ENCODE data around the gene GNAT1.
"Not testable (repeated sequence)": the region's sequence is repeated elsewhere in the genome, so short reads cannot be mapped to it uniquely, and the experiment has no call there.

GNAT1 gene

DNA sequence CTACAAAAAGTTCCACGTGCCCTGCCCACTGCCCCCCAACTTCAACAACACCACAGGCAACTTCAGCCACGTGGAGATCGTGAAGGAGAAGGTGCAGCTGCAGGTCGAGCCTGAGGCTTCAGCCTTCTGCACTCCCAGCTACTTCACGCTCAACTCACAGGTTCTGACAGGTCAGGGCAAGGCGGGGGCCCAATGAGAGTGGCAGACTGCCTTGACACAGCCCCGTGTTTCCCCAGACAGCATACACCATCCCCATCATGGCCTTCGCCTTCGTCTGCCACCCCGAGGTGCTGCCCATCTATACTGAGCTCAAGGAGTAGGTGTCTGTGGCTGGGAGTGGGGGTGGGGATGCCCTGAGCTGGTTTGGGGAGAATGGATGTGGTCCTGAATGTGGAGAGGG, 26.3 kb downstream of the GNAT1 start:
- H3K27me3 ChIP-seq (ENCODE audit: control insufficient read depth in 1 of 2, insufficient read depth in 2 of 2, low read length in 2 of 2): no peaks in the 10 kb centered on the region
- H3K4me1 ChIP-seq (ENCODE audit: insufficient read depth, low read length): no peaks in the 10 kb centered on the region
- H3K27ac ChIP-seq (ENCODE audit: low read depth, low read length): no peak overlapping the region
- no peaks in the 10 kb centered on the region for H3K36me3 ChIP-seq (ENCODE audit: insufficient read depth, low read length)
- no peak overlapping the region for H3K9ac ChIP-seq (ENCODE audit: low read length)
- no peak overlapping the region for H3K4me3 ChIP-seq (ENCODE audit: low read depth in 1 of 2, low read length in 2 of 2)
- no peaks in the 10 kb centered on the region for H3K9me3 ChIP-seq (ENCODE audit: low read length)

DNA sequence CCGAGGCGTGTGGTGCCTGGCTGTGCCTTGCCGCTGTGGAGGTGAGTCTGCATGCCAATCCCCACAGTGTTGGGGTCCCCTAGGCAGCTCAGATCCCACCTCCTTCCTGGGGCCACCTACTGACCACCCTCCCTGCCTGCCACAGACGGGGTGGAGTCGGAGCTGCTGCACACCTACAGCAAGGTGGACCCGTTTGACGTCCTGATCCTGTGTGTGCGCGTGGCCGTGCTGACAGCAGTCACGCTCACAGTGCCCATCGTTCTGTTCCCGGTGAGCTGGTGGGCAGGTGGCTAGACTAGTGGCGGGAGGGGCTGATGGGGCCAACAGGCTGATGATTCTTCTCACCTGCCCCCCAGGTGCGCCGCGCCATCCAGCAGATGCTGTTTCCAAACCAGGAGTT, 27.0 kb downstream of the GNAT1 start:
- Histone ChIP-seq H3K9me3 (ENCODE audit: low read length) (no peaks in the 10 kb centered on the region), H3K4me1 (ENCODE audit: insufficient read depth, low read length) (no peaks in the 10 kb centered on the region), H3K36me3 (ENCODE audit: insufficient read depth, low read length) (no peaks in the 10 kb centered on the region), H3K27ac (ENCODE audit: low read depth, low read length) (no peak overlapping the region), H3K4me3 (ENCODE audit: low read depth in 1 of 2, low read length in 2 of 2) (no peak overlapping the region), H3K9ac (ENCODE audit: low read length) (no peak overlapping the region), H3K27me3 (ENCODE audit: control insufficient read depth in 1 of 2, insufficient read depth in 2 of 2, low read length in 2 of 2) (no peaks in the 10 kb centered on the region)

DNA sequence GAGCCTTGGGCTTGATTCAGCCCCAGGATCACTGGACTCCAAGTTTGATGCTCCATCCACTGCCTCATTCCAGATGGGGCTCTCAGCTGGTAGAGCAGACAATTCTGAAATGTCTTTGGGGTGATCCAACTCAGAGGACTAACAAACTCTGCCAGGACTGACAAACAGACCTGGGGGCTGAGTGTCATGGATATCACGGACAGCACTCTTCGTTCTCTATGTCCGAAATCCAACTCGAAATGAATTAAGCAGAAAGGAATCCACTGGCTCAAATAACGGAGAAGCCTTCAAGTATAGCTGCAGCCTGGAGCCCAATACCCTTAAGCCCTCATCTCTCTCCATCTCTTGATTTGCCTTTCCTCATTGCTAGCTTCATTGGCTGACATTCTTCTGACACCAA, 27.9 kb downstream of the GNAT1 start:
- no peaks in the 10 kb centered on the region for H3K36me3 ChIP-seq (ENCODE audit: insufficient read depth, low read length)
- H3K9ac ChIP-seq (ENCODE audit: low read length): no peak overlapping the region
- H3K4me1 ChIP-seq (ENCODE audit: insufficient read depth, low read length): no peaks in the 10 kb centered on the region
- no peak overlapping the region for H3K4me3 ChIP-seq (ENCODE audit: low read depth in 1 of 2, low read length in 2 of 2)
- no peak overlapping the region for H3K27ac ChIP-seq (ENCODE audit: low read depth, low read length)
- no peaks in the 10 kb centered on the region for H3K27me3 ChIP-seq (ENCODE audit: control insufficient read depth in 1 of 2, insufficient read depth in 2 of 2, low read length in 2 of 2)
- no peaks in the 10 kb centered on the region for H3K9me3 ChIP-seq (ENCODE audit: low read length)

GRCh38 chr3:50220109-50220508, 28.7 kb downstream of the GNAT1 start:
- Histone ChIP-seq H3K9me3 (ENCODE audit: low read length) (no peaks in the 10 kb centered on the region), H3K27me3 (ENCODE audit: control insufficient read depth in 1 of 2, insufficient read depth in 2 of 2, low read length in 2 of 2) (no peaks in the 10 kb centered on the region), H3K9ac (ENCODE audit: low read length) (no peak overlapping the region), H3K4me3 (ENCODE audit: low read depth in 1 of 2, low read length in 2 of 2) (no peak overlapping the region), H3K4me1 (ENCODE audit: insufficient read depth, low read length) (no peaks in the 10 kb centered on the region), H3K27ac (ENCODE audit: low read depth, low read length) (no peak overlapping the region), H3K36me3 (ENCODE audit: insufficient read depth, low read length) (no peaks in the 10 kb centered on the region)

GRCh38 chr3:50221051-50221410, 29.6 kb downstream of the GNAT1 start:
- Histone ChIP-seq H3K9ac (ENCODE audit: low read length) (no peak overlapping the region), H3K4me1 (ENCODE audit: insufficient read depth, low read length) (peaks cover 3% of the 10 kb centered on the region), H3K27me3 (ENCODE audit: control insufficient read depth in 1 of 2, insufficient read depth in 2 of 2, low read length in 2 of 2) (no peaks in the 10 kb centered on the region), H3K4me3 (ENCODE audit: low read depth in 1 of 2, low read length in 2 of 2) (no peak overlapping the region), H3K9me3 (ENCODE audit: low read length) (no peaks in the 10 kb centered on the region), H3K27ac (ENCODE audit: low read depth, low read length) (no peak overlapping the region), H3K36me3 (ENCODE audit: insufficient read depth, low read length) (no peaks in the 10 kb centered on the region)

- Histone ChIP-seq H3K36me3 (ENCODE audit: insufficient read depth, low read length) (no peaks in the 10 kb centered on the region), H3K9me3 (ENCODE audit: low read length) (no peaks in the 10 kb centered on the region), H3K4me3 (ENCODE audit: low read depth in 1 of 2, low read length in 2 of 2) (no peak overlapping the region), H3K27ac (ENCODE audit: low read depth, low read length) (no peak overlapping the region), H3K4me1 (ENCODE audit: insufficient read depth, low read length) (peaks cover 8% of the 10 kb centered on the region), H3K9ac (ENCODE audit: low read length) (no peak overlapping the region), H3K27me3 (ENCODE audit: control insufficient read depth in 1 of 2, insufficient read depth in 2 of 2, low read length in 2 of 2) (no peaks in the 10 kb centered on the region)
These were observed 30.2 kb downstream of the GNAT1 start for GRCh38 chr3:50221411-50222168.

GRCh38 chr3:50222169-50222528, 30.7 kb downstream of the GNAT1 start:
- H3K27me3 ChIP-seq (ENCODE audit: control insufficient read depth in 1 of 2, insufficient read depth in 2 of 2, low read length in 2 of 2): no peaks in the 10 kb centered on the region
- peaks cover 13% of the 10 kb centered on the region for H3K4me1 ChIP-seq (ENCODE audit: insufficient read depth, low read length)
- no peaks in the 10 kb centered on the region for H3K36me3 ChIP-seq (ENCODE audit: insufficient read depth, low read length)
- no peak overlapping the region for H3K9ac ChIP-seq (ENCODE audit: low read length)
- H3K9me3 ChIP-seq (ENCODE audit: low read length): no peaks in the 10 kb centered on the region
- H3K4me3 ChIP-seq (ENCODE audit: low read depth in 1 of 2, low read length in 2 of 2): no peak overlapping the region
- H3K27ac ChIP-seq (ENCODE audit: low read depth, low read length): no peak overlapping the region

DNA sequence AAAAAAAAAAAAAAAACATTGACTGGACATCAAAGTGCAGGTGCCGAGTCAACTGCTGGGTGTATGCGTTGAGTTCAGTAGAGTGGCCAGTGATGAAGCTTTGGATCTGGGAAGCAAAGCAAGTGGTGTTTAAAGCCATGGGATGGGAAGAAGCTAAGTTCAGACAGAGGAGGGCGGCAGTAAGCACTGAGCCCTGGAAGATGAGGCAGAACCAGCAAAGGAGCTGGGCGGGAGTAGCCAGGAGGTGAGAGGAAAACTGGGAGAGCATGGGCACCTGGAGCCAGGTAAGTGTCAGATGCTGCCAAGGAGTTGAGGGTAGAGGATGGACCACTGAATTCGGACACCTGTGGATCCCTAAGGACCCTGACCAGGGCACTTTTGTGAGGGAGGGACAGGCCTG, 33.2 kb downstream of the GNAT1 start:
- H3K27ac ChIP-seq (ENCODE audit: low read depth, low read length): no peak overlapping the region
- H3K4me1 ChIP-seq (ENCODE audit: insufficient read depth, low read length): peaks cover 16% of the 10 kb centered on the region
- no peak overlapping the region for H3K9ac ChIP-seq (ENCODE audit: low read length)
- no peaks in the 10 kb centered on the region for H3K36me3 ChIP-seq (ENCODE audit: insufficient read depth, low read length)
- H3K9me3 ChIP-seq (ENCODE audit: low read length): no peaks in the 10 kb centered on the region
- H3K27me3 ChIP-seq (ENCODE audit: control insufficient read depth in 1 of 2, insufficient read depth in 2 of 2, low read length in 2 of 2): no peaks in the 10 kb centered on the region
- H3K4me3 ChIP-seq (ENCODE audit: low read depth in 1 of 2, low read length in 2 of 2): no peak overlapping the region

DNA sequence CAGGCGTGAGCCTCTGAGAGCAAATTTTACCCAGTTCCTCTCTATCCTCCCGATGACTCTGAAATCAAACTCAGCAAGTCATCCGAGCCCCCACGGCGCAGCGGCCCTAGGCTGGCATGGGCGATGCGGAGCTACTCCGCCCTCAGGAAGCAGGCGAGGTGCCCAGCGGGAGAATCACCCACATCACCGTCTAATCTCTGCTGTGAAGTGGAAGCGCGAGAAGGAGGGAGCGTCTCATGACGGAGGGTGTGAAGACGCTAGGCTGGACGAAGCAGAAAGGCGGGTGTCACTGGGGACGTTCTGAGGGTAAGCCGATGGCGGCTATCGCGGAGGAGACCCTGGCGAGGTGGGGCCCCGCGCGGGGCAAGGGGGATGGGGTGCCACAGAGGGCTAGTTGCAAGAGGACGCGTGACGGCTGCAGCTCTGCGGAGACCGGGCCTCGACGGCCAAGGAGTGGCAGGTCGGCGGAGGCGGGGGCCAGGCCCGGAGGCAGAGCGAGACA, 35.5 kb downstream of the GNAT1 start:
- Histone ChIP-seq H3K4me3 (ENCODE audit: low read depth in 1 of 2, low read length in 2 of 2) (peak overlapping the region; percentile 51 to 70), H3K27me3 (ENCODE audit: control insufficient read depth in 1 of 2, insufficient read depth in 2 of 2, low read length in 2 of 2) (no peaks in the 10 kb centered on the region), H3K27ac (ENCODE audit: low read depth, low read length) (peak overlapping the region; percentile 56), H3K4me1 (ENCODE audit: insufficient read depth, low read length) (peaks cover 16% of the 10 kb centered on the region), H3K36me3 (ENCODE audit: insufficient read depth, low read length) (no peaks in the 10 kb centered on the region), H3K9ac (ENCODE audit: low read length) (peak overlapping the region; percentile 49), H3K9me3 (ENCODE audit: low read length) (no peaks in the 10 kb centered on the region)

DNA sequence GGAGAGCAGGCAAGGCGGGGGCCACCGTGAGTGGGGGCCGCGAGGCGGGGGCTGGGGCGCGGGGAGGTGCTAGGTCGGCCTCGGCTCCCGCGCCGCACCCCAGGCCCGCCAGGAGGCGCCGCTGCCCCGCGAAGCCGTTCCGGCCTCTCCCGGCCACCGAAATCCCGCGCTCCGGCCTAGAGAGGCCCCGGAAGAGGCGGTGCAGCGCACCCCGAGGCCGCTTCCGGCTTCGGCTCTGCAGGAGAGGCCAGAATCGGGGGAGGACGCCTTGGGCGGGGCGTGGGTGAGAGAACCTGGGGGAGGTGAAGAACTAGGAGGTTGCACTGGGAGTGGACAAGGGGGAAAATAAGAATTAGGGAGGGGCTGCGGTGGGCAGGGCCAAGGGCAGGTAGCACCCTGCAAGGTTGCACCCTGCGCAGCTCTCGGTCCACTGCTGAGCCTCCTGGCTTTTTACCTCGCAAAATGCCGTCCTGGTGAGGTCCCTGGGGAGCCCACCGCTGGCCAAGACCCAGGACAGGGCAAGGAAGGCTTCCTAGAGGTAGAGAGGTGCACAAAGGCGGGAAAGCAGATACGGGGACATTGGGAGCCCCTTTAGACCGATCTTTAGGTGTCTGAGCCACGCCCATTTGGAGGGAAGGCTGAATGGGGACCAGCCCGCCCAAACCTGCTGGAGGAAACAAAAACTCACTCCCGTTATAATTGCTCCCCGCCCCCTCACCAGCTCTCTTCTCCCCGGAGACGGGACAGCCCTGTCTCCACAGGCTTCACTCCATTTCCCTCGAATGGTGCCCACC, 36.2 kb downstream of the GNAT1 start:
- H3K4me1 ChIP-seq (ENCODE audit: insufficient read depth, low read length): peaks cover 16% of the 10 kb centered on the region
- no peaks in the 10 kb centered on the region for H3K27me3 ChIP-seq (ENCODE audit: control insufficient read depth in 1 of 2, insufficient read depth in 2 of 2, low read length in 2 of 2)
- peak overlapping the region; percentile 44 for H3K9ac ChIP-seq (ENCODE audit: low read length)
- no peaks in the 10 kb centered on the region for H3K36me3 ChIP-seq (ENCODE audit: insufficient read depth, low read length)
- peak overlapping the region; percentile 51 to 87 for H3K4me3 ChIP-seq (ENCODE audit: low read depth in 1 of 2, low read length in 2 of 2)
- H3K27ac ChIP-seq (ENCODE audit: low read depth, low read length): peak overlapping the region; percentile 8
- H3K9me3 ChIP-seq (ENCODE audit: low read length): no peaks in the 10 kb centered on the region

GRCh38 chr3:50228184-50228763, 36.9 kb downstream of the GNAT1 start:
- not testable (repeated sequence) for H3K27ac ChIP-seq (ENCODE audit: low read depth, low read length); H3K9me3 ChIP-seq (ENCODE audit: low read length); H3K9ac ChIP-seq (ENCODE audit: low read length); H3K36me3 ChIP-seq (ENCODE audit: insufficient read depth, low read length); H3K27me3 ChIP-seq (ENCODE audit: control insufficient read depth in 1 of 2, insufficient read depth in 2 of 2, low read length in 2 of 2)
- Histone ChIP-seq H3K4me3 (ENCODE audit: low read depth in 1 of 2, low read length in 2 of 2) (peak overlapping the region; percentile 31 to 87), H3K4me1 (ENCODE audit: insufficient read depth, low read length) (peaks cover 16% of the 10 kb centered on the region)

Measured in muscle layer of colon (tissue), 2 donors.